Activated CD8-positive, alpha-beta memory T cell treated with anti-CD3 and anti-CD28 coated beads, Interleukin-2, amount 10 ng/mL, durations not matched to agents 7 days and 5 days (primary cell): ENCODE results near the gene PLCB1. TPM values are rescaled to one million over a fixed set of nuclear protein-coding genes. Genes with fewer than 3 reads are reported as not detected.
"Not testable (repeated sequence)": the region's sequence is repeated elsewhere in the genome, so short reads cannot be mapped to it uniquely, and the experiment has no call there.

Experiments used
- ATAC-seq: fragments of 150-1000 bp; cut with Tn5 transposase; one replicate; pipeline ENCODE4 v1.10.0; 2021; ENCODE audit warnings: moderate library complexity
- CTCF ChIA-PET: fragments of 350-600 bp; sonication (Branson Sonifier 250); formaldehyde crosslinking; loops from one replicate; lab custom pipeline; 2021; ENCODE audit warnings: antibody characterized with exemption; lab: Charles Lee
- DNase-seq: peaks from one replicate; pipeline ENCODE4 v3.0.0-alpha.2; 2020
- H3K27ac Mint-ChIP-seq: one replicate; pipeline ENCODE4 v1.8.0; 2021; ENCODE audit warnings: mild to moderate bottlenecking, mixed read lengths
- H3K27me3 Mint-ChIP-seq: one replicate; pipeline ENCODE4 v1.8.0; 2021; ENCODE audit warnings: mixed read lengths
- H3K36me3 Mint-ChIP-seq: one replicate; pipeline ENCODE4 v1.8.0; 2021; ENCODE audit warnings: mild to moderate bottlenecking, mixed read lengths
- H3K4me1 Mint-ChIP-seq: one replicate; pipeline ENCODE4 v1.8.0; 2021; ENCODE audit warnings: mixed read lengths
- H3K4me3 Mint-ChIP-seq: one replicate; pipeline ENCODE4 v1.8.0; 2021; ENCODE audit warnings: mild to moderate bottlenecking, moderate library complexity, mixed read lengths
- H3K9me3 Mint-ChIP-seq: one replicate; pipeline ENCODE4 v1.8.0; 2022; ENCODE audit warnings: low read depth, mixed read lengths
- total RNA-seq, 2 experiments: library from RNA; stranded (reverse); gene quantifications; one replicate each; pipeline ENCODE4 v1.2.3, GENCODE V29; 2021

PLCB1 gene
- total RNA-seq, 2 experiments from 2014 or later, result 2.4 to 3.2 TPM

DNA sequence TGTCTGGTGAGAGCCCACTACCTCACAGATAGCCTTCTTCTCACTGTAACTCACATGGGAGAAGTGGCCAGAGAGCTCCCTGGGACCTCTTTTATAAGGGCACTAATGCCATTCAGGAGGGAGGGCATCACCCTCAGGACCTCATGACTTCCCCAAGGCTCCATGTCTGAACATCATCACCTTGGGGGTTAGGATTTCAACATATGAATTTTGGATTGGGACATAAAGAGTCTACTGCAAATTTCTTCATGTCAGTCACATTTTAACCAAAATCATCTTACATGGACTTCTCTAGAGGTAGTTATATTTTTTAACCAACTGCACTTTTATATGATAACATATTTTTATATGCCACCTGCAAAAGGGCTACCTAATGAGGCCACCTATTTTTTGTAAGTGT is 324.7 kb downstream of the PLCB1 start:
- Mint-ChIP-seq H3K4me3 (no peak overlapping the region), H3K9me3 (no peaks in the 10 kb centered on the region)

DNA sequence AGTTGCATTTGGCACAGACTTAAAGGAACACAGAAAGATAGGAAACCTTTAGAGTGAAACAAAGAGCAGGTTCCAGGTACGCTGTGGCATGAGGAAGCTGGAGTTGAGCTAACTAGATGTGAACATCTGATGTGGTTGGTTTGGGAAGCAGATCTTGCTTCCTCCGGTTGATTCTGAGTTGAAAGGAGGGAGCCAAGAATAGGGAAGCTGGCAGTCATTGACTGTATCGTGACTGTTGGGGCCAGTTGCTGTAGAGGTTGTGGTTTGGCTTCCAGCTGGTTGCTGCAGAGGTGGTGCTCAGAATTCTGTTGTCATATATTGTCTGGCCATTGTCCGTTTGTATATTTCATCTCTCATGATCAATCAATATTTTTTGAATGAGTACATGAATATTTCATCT is 325.9 kb downstream of the PLCB1 start:
- DNase-seq (no peak), ATAC-seq (no peak)
- no peak overlapping the region for H3K4me3 Mint-ChIP-seq
- CTCF ChIA-PET, result no interaction called here
- no peaks in the 10 kb centered on the region for H3K4me1 Mint-ChIP-seq
- no peaks in the 10 kb centered on the region for H3K27me3 Mint-ChIP-seq
- no peaks in the 10 kb centered on the region for H3K36me3 Mint-ChIP-seq
- no peak overlapping the region for H3K27ac Mint-ChIP-seq
- H3K9me3 Mint-ChIP-seq, result no peaks in the 10 kb centered on the region

More for the DNA sequence above, 324.7 kb downstream of the PLCB1 start:
- no peaks in the 10 kb centered on the region for H3K27me3 Mint-ChIP-seq
- no peak overlapping the region for H3K27ac Mint-ChIP-seq
- no peak for DNase-seq
- no peak for ATAC-seq
- CTCF ChIA-PET, result interaction anchor here (0.7 kb wide), 1 partner anchor 192 kb away, joined by 3 read pairs; no protein-coding TSS in a partner anchor
- H3K36me3 Mint-ChIP-seq, result no peaks in the 10 kb centered on the region
- H3K4me1 Mint-ChIP-seq, result no peaks in the 10 kb centered on the region

DNA sequence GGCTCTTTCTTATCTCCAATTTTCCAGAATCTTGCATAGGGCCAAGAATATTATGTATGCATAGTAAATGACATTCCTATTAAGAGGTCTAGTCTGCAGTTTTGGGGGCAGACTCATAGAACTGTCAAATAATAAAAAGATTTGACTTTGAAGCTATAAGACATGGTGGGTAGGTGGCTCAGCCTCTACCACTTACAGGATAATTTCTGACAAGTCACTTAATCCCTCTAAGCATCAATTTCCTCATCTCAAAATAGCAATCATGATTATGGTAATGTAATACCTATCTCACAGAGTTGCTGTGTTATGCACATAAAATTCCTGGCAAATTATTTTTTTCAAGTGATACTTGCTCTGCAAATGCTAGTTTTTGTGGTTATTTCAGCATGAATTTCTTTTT is 329.1 kb downstream of the PLCB1 start:
- Mint-ChIP-seq H3K36me3 (peaks cover 6% of the 10 kb centered on the region), H3K4me3 (no peak overlapping the region), H3K27me3 (no peaks in the 10 kb centered on the region), H3K4me1 (no peaks in the 10 kb centered on the region), H3K9me3 (peaks cover 9% of the 10 kb centered on the region), H3K27ac (no peak overlapping the region)
- no peak for DNase-seq
- CTCF ChIA-PET, result no interaction called here
- no peak for ATAC-seq

DNA sequence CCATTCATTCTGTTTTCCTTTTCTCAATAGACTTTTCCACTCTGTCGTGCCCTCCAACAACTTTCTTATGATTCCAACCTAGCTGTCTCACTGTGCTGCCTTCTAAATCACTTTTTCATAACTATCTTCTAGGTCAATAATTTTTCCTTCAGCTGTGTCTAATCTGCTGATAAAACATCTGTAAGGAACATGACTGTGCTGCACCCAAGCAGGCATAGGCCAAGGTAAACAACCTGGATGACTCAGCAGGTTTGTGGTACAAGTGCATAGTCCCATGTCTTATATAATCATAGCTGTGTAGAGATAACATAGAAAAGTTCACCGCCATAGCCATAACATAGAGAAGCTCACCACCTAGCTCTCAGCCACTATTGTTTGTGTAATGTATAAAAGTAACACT is 332.3 kb downstream of the PLCB1 start:
- DNase-seq, result no peak
- Mint-ChIP-seq H3K4me1 (no peaks in the 10 kb centered on the region), H3K9me3 (peaks cover 9% of the 10 kb centered on the region), H3K27me3 (no peaks in the 10 kb centered on the region), H3K4me3 (no peak overlapping the region), H3K27ac (no peak overlapping the region), H3K36me3 (peaks cover 6% of the 10 kb centered on the region)
- CTCF ChIA-PET, result no interaction called here
- no peak for ATAC-seq

DNA sequence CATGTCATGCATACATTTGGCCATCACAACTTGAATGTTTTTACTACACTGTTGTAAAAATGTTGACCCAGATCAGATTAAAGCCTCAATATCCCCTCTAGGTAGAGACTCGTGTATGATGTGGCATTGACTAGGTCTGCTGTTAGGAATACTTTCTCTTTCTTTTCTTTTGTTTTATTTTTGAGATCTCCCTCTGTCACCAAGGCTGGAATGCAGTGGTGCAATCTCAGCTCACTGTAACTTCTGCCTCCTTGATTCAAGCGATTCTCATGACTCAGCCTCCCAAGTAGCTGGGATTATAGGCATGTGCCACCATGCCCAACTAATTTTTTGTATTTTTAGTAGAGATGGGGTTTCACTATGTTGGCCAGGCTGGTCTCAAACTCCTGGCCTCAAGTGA is 334.7 kb downstream of the PLCB1 start:
- H3K27ac Mint-ChIP-seq, H3K9me3 Mint-ChIP-seq, H3K36me3 Mint-ChIP-seq, H3K27me3 Mint-ChIP-seq, H3K4me1 Mint-ChIP-seq, ATAC-seq, CTCF ChIA-PET, H3K4me3 Mint-ChIP-seq, DNase-seq: not testable (repeated sequence)

DNA sequence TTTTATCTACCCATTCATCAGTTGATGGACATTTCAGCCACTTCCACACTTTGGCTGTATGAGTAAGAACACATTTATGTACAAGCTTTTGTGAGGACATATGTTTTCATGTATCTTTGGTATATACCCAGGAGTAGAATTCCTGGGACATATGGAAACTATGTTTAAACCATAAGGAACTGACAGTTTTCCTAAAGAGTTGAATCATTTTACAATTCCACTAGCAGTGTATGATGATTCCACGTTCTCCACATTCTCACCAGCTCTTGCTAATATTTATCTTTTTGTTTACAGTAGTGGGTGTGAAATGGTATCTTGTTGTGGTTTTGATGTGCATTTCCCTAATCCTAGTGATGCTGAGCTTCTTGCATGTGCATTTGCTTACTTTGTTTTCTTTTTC is 338.1 kb downstream of the PLCB1 start:
- H3K4me1 Mint-ChIP-seq, result no peaks in the 10 kb centered on the region
- H3K36me3 Mint-ChIP-seq, result no peaks in the 10 kb centered on the region
- H3K27me3 Mint-ChIP-seq, result no peaks in the 10 kb centered on the region
- no peak for DNase-seq
- no peak for ATAC-seq
- no peak overlapping the region for H3K4me3 Mint-ChIP-seq
- no peak overlapping the region for H3K27ac Mint-ChIP-seq
- CTCF ChIA-PET, result no interaction called here
- no peaks in the 10 kb centered on the region for H3K9me3 Mint-ChIP-seq

DNA sequence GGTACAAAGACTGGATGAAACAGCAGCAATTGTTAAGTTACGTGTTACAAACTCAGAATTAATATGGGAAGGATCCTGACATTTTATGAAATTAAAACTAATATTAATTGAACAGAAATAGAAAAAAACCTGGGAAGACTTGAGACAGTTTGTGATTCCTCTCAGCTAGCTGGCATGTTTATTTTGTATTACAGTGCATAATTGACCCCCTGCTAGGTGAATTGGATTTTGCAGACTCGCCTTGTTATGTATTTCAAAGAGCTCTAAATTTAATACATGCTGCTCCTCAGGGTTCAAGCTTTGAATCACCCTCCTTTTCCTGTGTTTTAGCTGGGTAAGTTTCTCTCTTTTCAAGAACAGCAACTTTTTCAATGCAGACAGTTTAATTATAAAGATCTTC is 339.4 kb downstream of the PLCB1 start:
- H3K27ac Mint-ChIP-seq, result no peak overlapping the region
- H3K36me3 Mint-ChIP-seq, result no peaks in the 10 kb centered on the region
- no peaks in the 10 kb centered on the region for H3K27me3 Mint-ChIP-seq
- ATAC-seq, result no peak
- no peaks in the 10 kb centered on the region for H3K4me1 Mint-ChIP-seq
- H3K4me3 Mint-ChIP-seq, result no peak overlapping the region
- CTCF ChIA-PET, result no interaction called here
- no peaks in the 10 kb centered on the region for H3K9me3 Mint-ChIP-seq
- DNase-seq, result no peak

DNA sequence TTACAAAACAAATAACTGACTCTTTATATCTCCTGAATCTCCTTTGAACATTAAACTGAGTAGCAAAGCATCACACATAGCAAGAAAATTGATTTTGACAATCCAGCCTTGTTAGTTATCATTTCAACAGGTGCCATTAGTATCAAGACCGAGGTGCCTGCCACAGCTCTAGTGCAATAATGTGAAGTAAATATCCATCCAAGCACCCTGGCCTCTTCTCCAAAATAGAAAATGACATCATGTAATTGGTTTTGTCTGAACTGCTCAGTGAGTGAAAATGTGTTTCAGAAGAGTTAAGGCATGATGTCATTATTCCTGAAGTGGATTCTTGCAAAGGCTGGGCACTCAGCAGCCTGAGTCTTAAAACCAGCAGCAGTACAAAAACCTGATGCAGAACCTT is 341.4 kb downstream of the PLCB1 start:
- DNase-seq (no peak), ATAC-seq (no peak)
- Mint-ChIP-seq H3K27ac (no peak overlapping the region), H3K4me3 (no peak overlapping the region), H3K36me3 (peaks cover 1% of the 10 kb centered on the region), H3K27me3 (no peaks in the 10 kb centered on the region), H3K4me1 (no peaks in the 10 kb centered on the region), H3K9me3 (no peaks in the 10 kb centered on the region)
- CTCF ChIA-PET, result no interaction called here

DNA sequence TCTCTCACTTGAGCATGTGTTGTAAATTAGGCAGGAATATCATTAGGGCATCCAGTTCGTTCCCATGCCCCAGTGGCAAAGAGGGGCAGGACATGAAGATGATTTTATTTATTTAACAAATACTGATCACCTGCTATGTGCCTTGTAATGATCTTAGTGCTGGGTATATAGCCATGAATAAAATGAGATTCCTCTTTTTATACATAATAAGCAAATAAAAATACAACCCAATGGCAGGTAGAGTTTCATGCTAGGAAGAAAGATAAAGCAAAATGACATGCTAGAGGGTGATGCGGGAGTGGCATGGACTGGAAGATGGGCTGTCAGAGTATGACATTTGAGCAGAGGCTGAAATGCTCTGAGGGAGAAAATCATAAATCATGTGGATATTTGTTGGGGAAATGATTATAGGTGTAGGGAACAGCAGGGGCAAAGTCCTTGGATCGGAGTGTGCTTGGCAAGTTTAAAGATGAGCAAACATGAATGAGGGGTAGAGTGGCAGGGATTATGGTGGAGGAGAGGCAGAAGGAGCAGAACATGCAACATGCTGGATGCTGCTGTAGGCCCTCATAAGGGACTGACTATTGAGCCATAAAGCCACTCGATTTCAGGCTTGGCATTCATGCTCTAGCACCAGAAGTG is 342.1 kb downstream of the PLCB1 start:
- CTCF ChIA-PET, result no interaction called here
- peaks cover 1% of the 10 kb centered on the region for H3K36me3 Mint-ChIP-seq
- no peak overlapping the region for H3K4me3 Mint-ChIP-seq
- no peak overlapping the region for H3K27ac Mint-ChIP-seq
- no peaks in the 10 kb centered on the region for H3K4me1 Mint-ChIP-seq
- no peaks in the 10 kb centered on the region for H3K9me3 Mint-ChIP-seq
- no peaks in the 10 kb centered on the region for H3K27me3 Mint-ChIP-seq
- DNase-seq, result no peak
- ATAC-seq, result no peak

DNA sequence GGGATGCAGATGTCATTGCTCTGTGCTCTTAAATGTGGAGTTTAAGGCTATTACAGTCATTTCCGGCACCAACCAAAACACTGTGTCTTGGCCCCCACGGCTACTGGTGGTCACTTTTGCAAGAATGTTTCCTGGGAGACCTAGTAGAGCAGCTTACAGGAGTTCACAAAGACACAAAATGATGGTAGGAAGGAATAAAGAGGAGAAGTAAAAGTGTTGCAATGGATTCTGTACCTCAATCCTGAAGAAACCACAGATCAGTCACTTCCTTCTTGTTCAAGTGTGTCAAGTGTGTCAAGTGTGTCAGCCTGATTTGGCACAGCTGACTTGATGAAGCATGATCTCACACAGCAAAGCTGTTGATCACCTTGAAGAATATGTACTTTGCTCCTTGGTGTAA is 344.0 kb downstream of the PLCB1 start:
- H3K9me3 Mint-ChIP-seq, result no peaks in the 10 kb centered on the region

DNA sequence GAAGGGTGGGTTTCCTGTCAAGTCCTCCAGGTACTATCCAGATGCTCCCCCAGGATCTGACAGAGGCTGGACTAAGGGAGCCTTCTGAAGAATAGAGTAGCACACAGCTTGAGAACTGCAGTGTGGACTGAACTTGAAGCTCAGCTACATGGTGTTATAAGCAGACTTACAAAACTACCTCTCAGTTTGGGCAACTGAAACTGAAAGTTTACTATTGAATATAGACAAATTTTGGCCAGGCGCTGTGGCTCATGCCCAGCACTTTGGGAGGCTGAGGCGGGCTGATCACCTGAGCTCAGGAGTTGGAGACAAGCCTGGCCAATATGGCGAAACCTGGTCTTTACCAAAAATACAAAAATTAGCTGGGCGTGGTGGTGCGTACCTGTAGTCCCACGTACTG is 348.5 kb downstream of the PLCB1 start:
- no peak for DNase-seq
- H3K4me3 Mint-ChIP-seq, result no peak overlapping the region
- ATAC-seq, result no peak
- CTCF ChIA-PET, result no interaction called here
- no peaks in the 10 kb centered on the region for H3K27me3 Mint-ChIP-seq
- no peaks in the 10 kb centered on the region for H3K9me3 Mint-ChIP-seq
- no peaks in the 10 kb centered on the region for H3K4me1 Mint-ChIP-seq
- no peak overlapping the region for H3K27ac Mint-ChIP-seq
- H3K36me3 Mint-ChIP-seq, result peaks cover 1% of the 10 kb centered on the region

More for the DNA sequence above, 344.0 kb downstream of the PLCB1 start:
- Mint-ChIP-seq H3K36me3 (peaks cover 1% of the 10 kb centered on the region), H3K27ac (no peak overlapping the region), H3K27me3 (no peaks in the 10 kb centered on the region), H3K4me3 (no peak overlapping the region), H3K4me1 (no peaks in the 10 kb centered on the region)
- no peak for DNase-seq
- ATAC-seq, result no peak
- CTCF ChIA-PET, result no interaction called here

DNA sequence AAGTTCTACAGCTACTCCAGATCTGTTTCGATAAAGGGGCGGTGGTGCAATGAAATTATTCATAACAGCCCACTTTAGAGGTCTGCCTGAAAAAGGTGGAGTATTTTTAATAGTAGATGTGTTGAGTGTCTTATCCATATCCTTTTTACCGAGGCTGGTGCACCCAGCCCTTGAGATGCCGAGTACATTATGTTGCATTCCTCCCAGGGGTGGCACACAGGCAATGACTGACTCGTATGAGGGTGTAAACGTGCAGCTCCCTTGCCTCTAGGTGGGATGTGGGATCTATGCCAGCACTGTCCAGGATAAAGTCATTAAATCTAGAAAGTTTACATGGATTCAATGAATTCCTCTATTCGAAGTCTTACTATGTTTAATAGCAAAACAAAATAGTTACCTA is 355.6 kb downstream of the PLCB1 start:
- CTCF ChIA-PET, result no interaction called here
- H3K27me3 Mint-ChIP-seq, result no peaks in the 10 kb centered on the region
- H3K9me3 Mint-ChIP-seq, result no peaks in the 10 kb centered on the region
- no peaks in the 10 kb centered on the region for H3K36me3 Mint-ChIP-seq
- no peaks in the 10 kb centered on the region for H3K4me1 Mint-ChIP-seq
- no peak overlapping the region for H3K4me3 Mint-ChIP-seq
- DNase-seq, result no peak
- ATAC-seq, result no peak
- no peak overlapping the region for H3K27ac Mint-ChIP-seq

DNA sequence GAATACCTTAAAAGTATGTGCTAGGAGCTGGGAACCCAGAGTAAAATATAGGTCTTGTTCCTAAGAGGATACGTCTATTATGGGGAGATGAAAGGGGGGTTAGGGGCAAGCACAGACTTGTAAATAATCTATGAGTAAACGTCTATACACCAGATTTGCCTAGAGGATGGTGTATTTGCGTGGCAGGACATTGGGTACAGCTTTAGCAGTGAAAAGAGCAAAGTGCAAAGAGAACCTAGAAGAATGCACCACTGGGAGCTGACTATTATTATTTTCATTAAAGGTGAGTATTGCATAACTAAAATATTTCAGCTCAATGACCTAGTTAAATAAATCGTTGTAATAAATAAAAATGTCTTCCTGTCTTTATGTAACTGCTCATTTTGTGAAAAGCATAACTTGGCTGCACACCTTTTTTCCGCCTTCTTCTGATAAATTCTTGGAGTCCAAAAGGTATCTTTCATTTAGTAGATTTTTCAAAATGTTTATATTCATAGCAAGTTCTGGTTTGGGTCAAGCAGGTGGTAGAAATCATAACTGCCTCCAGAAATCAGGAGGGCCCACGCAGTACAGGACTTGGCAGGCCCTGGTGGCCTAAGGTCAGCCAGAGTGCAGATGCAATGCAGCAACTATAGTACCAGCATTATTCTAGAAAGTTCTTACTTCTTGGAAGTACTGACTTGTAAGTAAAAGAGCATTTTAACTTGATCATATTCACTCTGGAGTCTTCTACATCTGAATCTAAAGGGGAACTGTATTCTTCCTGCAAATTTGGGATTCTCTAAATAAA is 357.2 kb downstream of the PLCB1 start:
- no peaks in the 10 kb centered on the region for H3K36me3 Mint-ChIP-seq
- no peaks in the 10 kb centered on the region for H3K27me3 Mint-ChIP-seq
- H3K9me3 Mint-ChIP-seq, result no peaks in the 10 kb centered on the region
- ATAC-seq (no peak), DNase-seq (no peak)
- no peaks in the 10 kb centered on the region for H3K4me1 Mint-ChIP-seq
- CTCF ChIA-PET, result interaction anchor here (1.2 kb wide), 1 partner anchor 10 kb away, joined by 3 read pairs; no protein-coding TSS in a partner anchor
- no peak overlapping the region for H3K4me3 Mint-ChIP-seq
- no peak overlapping the region for H3K27ac Mint-ChIP-seq
